NCI-H345 treated with DMSO at 0.1 percent for 48 hours (cell line): ENCODE measurements around the gene EFCAB6.

Experiments
- DNase-seq: peaks from one replicate; lab custom pipeline; 2025; ENCODE audit not compliant: unreplicated experiment; lab: John Stamatoyannopoulos, UW

The EFCAB6 gene

DNA sequence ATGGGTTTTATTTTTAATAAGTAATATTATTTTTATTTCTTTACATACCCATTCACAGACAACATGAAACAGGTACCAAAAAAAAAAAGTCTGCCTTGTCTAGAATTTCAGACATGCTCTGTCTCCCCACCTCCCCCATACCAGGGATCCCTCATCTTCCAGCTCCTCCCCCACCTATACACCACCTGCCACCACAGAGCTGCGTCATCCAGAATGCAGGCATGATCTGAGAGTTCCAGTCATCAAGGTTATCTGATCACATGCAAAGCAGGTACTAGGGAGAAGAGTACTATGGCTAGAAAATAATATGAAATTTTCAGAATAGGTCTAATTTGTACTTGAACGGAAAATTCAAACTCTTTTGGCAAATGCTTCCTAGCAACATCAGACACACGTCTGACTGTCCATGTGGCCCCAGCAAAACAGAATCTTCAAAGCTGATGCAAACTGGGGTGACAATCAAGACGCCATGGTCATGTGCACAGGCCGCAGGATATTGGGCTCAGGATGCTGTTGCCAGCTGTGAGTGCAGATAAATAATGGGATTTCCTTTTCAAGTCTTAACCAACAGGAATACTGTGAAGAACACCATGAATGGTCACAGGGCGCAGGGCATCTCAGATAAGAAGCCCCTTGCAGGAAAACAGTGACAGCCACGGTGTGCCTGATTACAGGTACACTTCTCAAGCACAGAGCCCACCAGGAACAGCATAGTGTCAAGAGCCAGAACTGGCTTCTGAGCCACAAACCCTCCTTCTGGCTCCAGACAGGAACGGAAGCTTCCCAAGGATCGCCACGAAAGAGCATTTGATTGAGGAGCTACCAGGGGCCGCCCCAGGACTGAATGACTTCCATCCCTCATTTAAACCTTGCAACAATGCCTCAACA, 169.5 kb downstream of the EFCAB6 start:
- DNase-seq: no peak

DNA sequence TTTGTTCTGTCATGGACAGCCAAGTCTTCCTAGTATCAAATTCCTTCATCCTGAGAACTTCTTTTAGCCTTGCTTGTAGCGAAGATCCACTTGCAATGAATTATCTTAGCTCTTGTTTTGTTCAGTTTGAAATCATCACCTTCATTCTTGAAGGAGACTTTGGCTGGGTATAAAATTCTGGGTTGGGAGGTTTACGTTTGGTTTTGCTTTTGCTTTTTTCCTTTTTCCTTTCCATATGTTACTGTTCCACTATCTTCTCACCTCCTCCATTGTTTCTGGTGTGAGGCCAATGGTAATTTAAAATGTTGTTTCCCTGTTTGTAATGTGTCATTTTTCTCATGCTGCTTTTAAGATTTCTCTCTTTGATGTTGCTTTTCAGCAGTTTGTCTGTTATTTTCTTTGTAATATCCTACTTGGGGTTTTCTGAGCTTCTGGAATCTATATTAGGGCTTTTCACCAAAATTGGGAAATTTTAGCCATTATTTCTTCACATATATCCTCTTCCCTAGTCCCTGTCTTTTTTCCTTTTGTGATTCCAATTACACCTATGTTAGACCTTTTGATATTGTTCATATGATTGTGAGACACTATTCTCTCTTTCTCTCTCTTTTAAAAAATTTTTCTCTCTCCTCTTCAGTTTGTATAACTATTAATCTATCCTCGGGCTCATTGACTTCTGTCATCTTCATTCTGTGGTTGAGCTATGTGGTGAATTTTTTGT, 172.7 kb downstream of the EFCAB6 start:
- no peak for DNase-seq

DNA sequence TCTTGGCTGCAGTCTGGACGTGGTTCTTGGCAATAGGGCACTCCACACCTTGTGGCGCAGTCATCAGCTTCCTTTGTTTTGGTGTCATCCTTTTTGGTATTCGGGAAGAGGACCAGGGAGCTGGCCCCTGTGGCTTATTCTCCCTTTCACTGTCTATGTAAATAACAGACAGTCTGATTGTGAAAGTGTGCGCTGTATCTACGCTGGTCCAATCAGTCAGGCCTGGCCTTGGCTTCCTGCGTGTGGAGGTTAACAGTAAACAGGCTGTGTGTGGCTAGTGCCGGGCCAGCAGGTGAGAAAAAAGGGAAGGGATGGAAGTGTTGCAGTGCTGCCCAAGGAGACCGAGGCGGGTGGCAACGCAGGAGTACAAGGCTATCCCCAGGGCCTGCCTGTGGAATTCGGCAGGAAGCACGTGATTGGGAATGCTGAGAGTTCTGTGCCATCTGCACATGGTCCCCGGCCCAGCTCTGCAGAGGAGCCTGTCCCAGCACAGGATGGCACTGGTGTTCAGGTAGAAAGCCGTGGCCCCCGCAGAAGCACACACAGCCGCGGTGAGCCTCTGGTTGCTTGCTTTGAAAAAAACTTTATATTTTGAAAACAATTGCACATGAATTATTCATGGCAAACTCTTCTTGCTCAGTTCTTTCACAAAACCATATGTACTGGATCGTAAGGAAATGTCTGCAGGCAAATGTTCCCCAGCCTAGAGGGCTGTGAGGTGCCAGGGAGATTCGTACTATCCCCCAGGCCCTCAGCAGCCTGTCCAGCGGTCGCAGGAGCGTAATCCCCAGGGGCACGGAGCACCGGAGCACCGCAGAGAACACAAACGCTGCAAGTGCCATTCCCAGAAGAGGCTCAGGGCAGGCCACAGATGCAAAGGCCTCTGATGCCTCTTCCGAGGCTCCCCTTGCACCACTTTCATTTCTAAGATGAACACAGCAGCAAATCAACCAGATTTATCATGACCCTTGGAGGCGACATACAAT, 174.5 kb downstream of the EFCAB6 start:
- DNase-seq: no peak

DNA sequence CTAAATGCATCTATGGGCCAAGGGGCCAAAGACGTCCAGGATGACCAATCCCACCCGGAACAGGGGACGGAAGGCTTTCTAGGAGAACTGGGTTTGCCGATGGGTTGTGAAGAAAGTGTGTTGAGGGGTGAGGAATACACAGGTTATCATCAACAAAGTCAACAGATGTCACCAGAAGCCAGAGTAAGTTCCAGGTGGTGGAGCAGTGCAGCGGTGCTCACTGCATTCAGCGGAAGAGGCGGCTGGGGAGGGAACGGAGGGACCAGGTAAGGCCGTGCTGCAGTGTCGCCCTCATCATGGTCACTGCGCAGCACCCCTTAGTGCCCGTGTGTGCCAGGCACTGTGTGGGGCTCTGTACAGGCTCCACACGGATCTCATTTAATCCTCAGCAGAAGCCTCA, 176.0 kb downstream of the EFCAB6 start:
- no peak for DNase-seq

DNA sequence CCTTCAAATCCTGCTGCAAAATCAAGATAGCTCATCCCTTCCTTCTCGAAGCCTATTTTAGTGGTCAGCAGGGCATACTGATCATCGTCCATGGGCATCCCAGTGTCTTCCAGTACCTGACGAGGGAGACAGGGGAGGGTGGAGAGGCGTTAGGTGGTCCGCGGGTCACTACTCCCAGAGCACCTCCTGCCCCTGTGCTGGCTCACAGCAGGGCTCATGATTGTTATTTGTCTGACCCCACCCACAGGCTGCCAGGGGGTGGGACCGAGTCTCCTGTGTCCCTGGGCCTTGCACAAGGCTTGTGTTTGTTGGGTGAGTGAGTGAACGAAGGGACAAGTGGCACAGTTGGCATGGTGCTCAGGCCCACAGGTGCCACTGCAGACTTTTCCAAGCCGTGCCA, 177.0 kb downstream of the EFCAB6 start:
- no peak for DNase-seq

DNA sequence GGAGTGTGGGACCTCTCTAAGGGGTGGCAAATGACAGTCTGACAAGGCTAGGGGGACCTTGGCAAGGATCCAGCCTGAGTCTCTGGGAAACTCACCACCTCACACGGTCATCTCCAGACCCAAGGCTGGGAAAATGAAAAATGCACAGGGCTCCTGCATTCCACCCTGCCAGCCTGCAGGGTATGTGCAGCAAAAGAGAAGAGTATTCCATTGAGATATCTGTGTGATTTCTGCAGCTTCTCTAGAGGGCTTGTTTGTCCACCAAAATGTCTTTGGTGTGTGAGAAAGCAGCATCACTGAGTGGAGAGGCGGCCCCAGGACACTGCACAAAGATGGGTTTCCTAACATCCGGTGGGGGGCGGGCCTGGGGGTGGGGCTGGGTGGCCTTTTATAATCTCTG, 177.8 kb downstream of the EFCAB6 start:
- no peak for DNase-seq

DNA sequence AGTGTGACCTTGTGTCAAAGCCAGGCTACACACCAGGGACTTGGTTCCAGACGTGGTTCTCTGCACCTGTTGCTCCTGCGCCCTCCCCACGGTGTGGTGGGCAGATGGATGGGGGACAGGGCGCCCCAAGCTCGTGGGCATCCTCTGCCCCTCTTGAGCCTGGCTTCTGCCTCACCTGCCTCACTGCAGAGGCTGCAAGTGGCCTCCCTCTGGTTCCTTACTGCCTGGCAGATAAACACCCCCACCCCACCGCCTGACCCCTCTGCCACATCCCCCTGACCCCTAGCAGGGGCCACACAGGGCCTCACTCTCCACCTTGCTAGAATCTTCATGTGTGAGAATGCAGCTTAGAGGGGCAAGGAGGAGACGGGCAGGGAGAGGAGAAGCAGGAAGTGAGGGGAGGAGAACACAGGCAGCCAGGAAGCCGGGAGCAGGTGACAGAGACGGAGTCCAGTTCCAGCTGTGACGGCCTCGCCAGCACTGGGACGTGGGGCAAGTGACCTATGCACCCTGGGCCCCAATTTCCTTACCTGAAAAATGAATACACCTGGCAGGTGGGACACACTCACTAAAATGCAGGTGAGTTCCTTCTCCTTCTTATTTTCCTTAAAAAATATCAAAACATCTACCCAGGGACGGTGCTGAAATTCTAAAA, 178.3 kb downstream of the EFCAB6 start:
- no peak for DNase-seq

DNA sequence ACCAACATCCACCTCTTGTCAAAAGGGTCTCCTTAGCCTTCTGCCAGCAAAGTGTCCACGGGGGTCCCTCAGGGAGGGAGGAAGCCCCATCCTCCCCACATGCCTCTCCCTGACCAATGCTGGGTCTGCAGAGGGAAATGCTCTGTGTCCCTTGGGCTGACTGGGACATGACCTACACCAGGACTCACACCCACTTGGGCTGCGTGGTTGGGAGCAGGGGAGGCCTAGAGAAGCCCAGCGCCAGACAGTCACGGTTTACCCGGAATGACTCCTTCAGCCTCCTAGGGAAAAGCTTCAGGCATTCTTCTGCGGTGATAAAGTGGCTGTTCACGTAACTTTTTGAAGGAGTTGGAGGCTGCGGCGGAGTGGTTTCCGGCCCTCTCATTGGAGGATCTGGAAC, 180.3 kb downstream of the EFCAB6 start:
- DNase-seq: no peak

DNA sequence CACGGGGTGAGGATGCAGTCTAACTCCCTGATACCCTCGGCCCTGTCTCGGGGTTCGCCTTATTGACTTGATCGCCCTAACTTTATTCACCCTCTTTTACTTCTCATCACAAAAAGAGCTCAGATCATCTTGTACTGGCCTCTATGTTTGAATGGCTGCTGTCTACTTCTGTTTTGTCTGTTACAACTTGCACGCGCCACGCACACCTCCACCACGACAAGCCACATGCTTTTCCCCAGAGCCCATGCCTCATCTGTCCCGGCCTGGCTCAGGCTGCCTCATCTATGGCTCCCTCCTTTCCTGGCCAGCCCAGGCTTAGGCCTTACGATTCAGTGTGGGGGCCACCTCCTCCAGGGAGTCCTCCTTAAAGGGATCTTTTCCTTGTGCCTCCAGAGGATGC, 180.9 kb downstream of the EFCAB6 start:
- DNase-seq: no peak

DNA sequence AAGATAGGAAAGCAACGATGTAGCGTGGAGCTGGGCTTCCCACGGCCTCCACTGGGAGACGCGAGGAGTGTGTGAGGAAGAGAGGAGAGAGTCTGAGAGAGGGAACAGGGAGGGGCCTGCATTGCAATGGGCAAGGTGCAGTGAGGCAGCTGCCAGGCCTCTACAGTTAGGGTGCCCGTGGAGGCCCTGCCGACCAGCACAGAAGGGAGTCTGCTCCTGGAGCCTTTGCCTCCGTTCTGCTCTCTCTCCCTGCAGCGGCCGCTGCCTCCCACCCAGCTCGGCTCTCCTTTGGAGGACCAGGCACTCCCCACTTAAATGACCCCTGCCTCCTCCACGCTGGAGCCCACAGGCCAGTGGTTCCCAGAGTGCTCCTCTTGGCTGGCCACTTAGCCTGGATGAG, 181.7 kb downstream of the EFCAB6 start:
- DNase-seq: no peak

DNA sequence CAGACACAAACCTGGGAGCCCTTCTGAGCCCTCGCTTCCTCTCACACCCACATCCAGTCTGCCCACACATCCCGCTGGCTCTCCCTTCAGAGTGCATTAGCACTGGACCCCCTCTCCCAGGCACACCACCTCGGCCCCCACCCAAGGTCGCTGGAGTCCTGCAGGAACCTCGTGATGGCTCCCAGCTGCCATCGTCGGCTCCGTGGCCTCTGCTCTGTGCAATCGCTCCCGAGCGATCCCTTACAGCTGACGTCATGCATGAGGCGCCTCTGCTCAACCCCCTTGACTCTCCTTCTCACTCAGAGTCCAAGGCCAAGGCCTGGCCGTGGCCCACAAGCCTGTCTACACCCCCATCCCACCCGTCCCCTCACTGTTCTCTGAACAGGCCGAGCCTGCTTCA, 183.9 kb downstream of the EFCAB6 start:
- no peak for DNase-seq

DNA sequence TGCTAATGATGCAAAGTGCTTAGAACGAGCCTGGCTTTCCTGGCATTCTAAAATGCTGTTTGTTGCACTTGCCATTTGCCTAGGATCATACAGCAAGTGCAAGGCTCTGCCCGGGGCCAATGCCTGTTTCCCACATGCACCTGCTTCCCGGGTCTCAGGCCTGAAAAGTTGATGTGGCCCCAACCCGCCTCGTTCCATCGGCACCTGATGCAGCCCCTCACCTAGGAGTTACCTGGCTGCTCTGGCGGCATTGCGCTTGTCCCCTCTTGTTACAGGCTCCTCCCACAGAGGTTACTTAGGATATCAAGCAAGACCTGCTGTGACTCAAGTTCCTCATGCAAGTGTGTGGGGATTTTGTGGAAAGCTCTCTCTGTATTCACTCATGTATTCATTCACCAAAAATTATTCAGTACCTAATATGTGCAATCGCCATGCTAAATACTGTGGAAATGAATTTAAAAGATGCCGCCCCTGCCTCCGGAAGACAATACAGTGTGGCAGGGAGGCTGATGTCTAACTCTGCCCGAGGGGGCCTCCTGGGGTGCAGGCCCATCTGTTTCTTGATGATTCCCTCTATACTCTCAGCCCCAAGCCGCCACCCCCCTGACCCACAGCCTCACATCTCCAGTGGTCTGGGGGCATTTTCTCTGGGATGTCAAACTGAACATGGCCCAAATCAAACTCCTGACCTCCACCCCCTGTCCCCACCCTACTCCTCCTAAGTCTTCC, 184.5 kb downstream of the EFCAB6 start:
- DNase-seq: no peak

DNA sequence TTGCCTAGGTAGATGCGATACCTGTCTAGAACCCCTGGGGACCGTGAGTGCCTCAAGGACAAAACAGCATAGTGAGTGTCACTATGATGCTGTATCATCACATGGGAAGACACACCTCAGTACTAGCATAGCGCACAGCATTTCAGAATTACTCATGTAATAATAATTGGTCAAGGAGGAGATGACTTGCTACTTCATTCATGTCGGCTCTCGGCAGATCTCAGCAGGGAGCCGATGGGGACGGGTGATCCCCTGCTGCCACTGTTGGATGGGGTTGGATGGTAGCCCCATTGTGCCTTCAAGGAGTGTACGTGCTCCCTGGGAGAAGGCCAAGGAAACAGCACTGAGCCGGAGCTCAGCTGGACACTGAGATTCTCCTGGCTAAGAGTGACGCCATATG, 186.9 kb downstream of the EFCAB6 start:
- no peak for DNase-seq

DNA sequence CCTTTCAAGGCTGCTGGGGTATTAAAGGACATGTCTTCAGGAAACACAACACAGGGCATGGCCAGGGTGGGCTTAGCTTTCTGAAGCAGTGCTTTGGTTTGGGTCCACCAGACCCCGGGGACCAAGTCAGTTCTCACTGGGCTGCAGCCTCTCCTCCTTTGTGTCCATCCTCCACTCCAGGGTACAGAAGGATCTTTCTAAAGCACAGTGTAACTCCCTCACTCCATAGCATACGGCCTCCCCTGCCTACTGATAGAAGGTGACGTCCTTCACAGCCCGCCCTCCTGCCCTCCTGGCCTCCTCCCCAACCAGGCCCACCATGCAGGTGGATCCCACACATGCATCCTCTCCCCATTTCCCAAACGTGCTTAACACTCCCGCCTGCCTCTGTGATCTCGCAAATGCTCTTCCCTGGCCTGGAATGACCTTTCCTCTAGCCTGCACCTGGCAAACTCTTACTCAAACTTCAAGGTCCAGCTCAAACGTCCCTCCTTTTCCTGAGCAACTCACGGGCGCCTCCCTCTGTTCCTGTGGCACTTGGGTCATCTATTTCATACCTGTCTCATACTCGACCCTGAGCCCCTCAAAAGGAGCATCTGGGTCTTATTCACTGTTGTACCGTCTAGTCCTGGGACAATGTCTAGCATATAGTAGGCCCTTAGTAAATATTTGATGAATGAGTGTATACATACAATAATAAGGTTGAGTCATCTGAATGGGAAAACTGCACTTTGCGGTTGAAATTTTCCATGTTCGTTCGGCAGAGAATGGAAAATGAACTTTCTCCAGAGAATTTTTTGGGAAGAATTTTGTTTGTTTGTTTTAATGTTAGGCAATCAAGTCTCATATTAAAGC, 187.7 kb downstream of the EFCAB6 start:
- DNase-seq: no peak

DNA sequence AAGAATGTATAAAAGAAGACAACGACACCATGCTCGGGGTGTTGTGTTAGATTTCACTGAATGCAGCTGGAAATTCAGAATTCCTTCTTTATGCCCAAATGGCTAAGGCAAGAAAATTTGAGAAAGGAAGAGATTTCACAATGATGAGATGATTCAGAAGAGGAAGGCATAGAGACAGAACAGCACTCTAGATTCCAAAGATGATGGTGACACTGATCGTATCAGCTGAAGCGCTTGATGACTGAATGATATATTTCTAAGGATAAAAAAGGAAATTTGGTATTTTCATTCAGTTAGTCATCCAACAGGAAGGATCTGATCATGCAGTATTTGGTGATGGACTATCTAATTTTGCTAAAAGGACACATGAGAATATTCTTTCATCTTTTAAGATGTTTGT, 189.2 kb downstream of the EFCAB6 start:
- DNase-seq: no peak

DNA sequence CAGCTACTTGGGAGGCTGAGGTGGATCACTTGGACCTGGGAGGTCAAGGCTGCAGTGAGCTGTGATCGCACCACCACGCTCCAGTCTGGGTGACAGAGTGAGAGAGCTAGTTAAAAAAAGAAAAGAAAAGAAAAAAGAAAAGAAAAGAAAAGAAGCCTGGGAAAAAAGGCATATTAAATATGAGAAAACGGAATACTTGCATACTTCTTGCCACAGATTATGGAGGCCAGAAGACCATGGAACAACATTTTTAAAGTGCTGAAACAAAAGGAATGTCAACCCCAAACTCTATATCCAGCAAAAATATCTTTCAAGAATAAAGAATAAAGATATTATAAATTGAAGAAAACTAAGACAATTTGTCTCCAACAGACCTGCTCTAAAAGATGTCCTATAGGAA, 191.9 kb downstream of the EFCAB6 start:
- no peak for DNase-seq

DNA sequence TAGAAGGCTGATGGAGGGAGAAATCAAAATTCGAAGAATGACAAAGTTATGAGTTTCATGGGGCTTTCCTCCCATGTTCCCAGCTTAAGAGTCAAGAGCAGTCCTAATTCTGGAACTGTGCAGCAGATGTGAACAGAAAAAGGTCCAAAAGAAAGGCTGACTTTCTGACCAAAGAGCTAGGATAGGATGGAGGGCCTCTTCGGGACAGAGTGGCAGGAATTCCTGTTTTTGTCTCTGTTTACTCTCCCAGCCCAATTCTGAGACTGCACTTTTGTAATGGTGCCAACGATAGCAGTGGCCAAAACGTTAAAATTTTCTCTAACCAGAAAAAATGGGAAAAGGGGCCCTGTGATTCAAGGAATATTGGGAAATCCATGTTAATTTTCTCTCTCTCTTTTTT, 193.6 kb downstream of the EFCAB6 start:
- no peak for DNase-seq

DNA sequence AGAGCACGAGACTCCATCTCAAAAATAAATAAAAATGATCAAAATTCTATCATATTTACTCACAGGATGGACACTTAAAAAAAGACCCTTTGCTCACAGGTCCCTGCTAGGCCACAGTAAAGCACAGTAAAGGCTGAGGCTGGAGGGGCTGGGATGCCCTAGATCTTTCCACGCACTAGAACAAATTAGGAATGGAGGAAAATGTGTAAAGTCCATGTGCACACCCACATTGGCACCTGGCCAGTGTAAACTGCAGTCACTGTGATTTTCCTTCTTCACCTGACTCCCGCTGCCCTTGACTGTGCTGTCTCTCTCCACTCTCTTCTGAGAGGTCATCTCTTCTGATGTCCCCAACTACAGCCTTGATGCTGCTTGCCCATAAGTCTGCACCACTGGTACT, 195.5 kb downstream of the EFCAB6 start:
- no peak for DNase-seq

DNA sequence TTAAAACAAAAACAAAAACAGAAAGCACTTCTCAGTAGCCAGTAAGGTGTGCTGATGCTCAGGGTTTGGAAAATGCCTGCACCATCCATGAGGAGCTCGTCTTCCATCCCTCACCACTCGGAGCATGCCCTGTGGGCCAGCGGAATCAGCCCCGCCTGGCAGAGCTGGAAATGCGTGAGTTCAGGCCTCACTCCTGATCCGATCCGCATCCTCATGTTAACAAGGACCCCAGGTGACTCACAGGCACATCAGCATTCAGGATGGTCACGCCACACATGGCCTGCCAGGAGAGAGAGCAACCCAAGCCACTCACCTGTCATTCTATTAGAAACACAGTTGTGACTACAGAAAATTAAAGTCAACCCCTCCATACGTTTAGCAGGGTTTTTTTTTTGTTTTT, 211.8 kb downstream of the EFCAB6 start:
- no peak for DNase-seq
